Ovary (tissue), 3 donors: Measurements from ENCODE around the gene CCL24.

ENCODE experiments used
- CTCF ChIP-seq, 3 donors: fragments of 450-650 bp in 2 of 3; fragments of 200-600 bp in 1 of 3; IDR thresholded peaks; one replicate each; pipeline versions ENCODE4 v1.5.1 to v1.8.0; 2016 to 2022; ENCODE audit warnings: antibody characterized with exemption in 3 of 3, mild to moderate bottlenecking in 1 of 3
- EP300 ChIP-seq: sonication (generic); formaldehyde crosslinking; IDR thresholded peaks from one replicate; pipeline ENCODE4 v1.6.1; 2017; ENCODE audit warnings: antibody characterized with exemption
- donor health status: DM: no; HTN: no; CAD: no.

DNA sequence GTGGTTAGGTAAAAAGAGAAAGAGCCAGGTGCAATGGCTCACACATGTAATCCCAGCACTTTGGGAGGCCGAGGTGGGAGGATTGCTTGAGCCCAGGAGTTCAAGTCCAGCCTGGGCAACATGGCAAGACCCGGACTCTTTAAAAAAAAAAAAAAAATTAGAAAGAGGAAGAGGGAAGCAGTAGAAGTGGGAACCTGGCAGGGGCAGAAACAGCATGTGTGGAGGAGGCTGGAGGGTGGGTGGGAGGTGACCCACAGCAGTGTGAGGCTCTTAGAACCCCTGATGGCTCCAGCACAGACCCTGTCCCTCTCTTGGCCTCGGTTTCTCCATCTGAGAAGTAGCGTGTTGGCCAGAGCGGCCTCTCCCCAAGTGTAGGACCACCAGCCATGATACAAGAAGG, 4.9 kb upstream of the CCL24 start:
- TF ChIP-seq CTCF (IDR thresholded peaks at IDR 0.05) (no peak), EP300 (no peak)
